PC-3 (cell line): ENCODE results near the gene LMLN. TPM values are rescaled to one million over a fixed set of nuclear protein-coding genes. Genes with fewer than 3 reads are reported as not detected.
A peak's percentile ranks its signal among the peaks of the same experiment; 100 is the strongest.

Experiments used
- ATAC-seq: fragments of 200-7000 bp; cut with Tn5 transposase; 2 replicates; pipeline ENCODE4 v1.9.1; 2020; ENCODE audit warnings: mild to moderate bottlenecking, moderate library complexity
- BruUV-seq: library from RNA; stranded (reverse); fragments of 400-500 nt; replicated peaks from 2 replicates; lab custom pipeline; 2021; lab: Mats Ljungman, UMichigan
- CTCF ChIA-PET: fragments of 300-600 bp; sonication (Branson Sonifier 250); formaldehyde crosslinking; loops from one replicate; lab custom pipeline; 2022; ENCODE audit warnings: antibody characterized with exemption; lab: Charles Lee
- POLR2A ChIA-PET: fragments of 300-600 bp; sonication (Branson Sonifier 250); formaldehyde crosslinking; loops from one replicate; lab custom pipeline; 2022; ENCODE audit warnings: antibody characterized with exemption; ENCODE audit not compliant: unreplicated experiment; lab: Charles Lee
- DNase-seq: peaks from one replicate; pipeline ENCODE4 v3.0.0-alpha.2; 2015
- H2AFZ ChIP-seq: fragments of 300-600 bp; sonication (generic); 2 replicates; pipeline ENCODE4 v1.6.0; 2016; ENCODE audit warnings: antibody characterized with exemption, low read length
- H3F3A ChIP-seq: fragments of 300-600 bp; sonication (generic); one replicate; pipeline ENCODE4 v1.6.0; 2017; ENCODE audit warnings: antibody characterized with exemption, low read length, control low read depth, mild to moderate bottlenecking; ENCODE audit not compliant: unreplicated experiment
- H3K27ac ChIP-seq: fragments of 300-600 bp; sonication (generic); 2 replicates; pipeline ENCODE4 v1.5.1; 2016; ENCODE audit warnings: mild to moderate bottlenecking, low read length
- H3K27me3 ChIP-seq: fragments of 300-600 bp; sonication (generic); 2 replicates; pipeline ENCODE4 v1.6.1; 2016; ENCODE audit warnings: low read length, mixed read lengths
- H3K36me3 ChIP-seq: fragments of 300-600 bp; sonication (generic); 2 replicates; pipeline ENCODE4 v1.6.1; 2016; ENCODE audit warnings: low read depth, mixed run types, low read length, mixed read lengths
- H3K4me1 ChIP-seq: fragments of 300-600 bp; sonication (generic); 2 replicates; pipeline ENCODE4 v1.5.1; 2016; ENCODE audit warnings: low read length; ENCODE audit not compliant: insufficient read depth
- H3K4me2 ChIP-seq: fragments of 300-600 bp; sonication (generic); 2 replicates; pipeline ENCODE4 v1.6.0; 2016; ENCODE audit warnings: low read length
- H3K4me3 ChIP-seq: fragments of 300-600 bp; sonication (generic); 2 replicates; pipeline ENCODE4 v1.5.1; 2016; ENCODE audit warnings: mild to moderate bottlenecking, low read length, mixed read lengths
- H3K79me2 ChIP-seq: fragments of 300-600 bp; sonication (generic); 2 replicates; pipeline ENCODE4 v1.6.1; 2017; ENCODE audit warnings: low read length, mixed read lengths
- H3K9ac ChIP-seq: fragments of 300-600 bp; sonication (generic); 2 replicates; pipeline ENCODE4 v1.6.0; 2016; ENCODE audit warnings: mild to moderate bottlenecking, low read length
- H3K9me2 ChIP-seq: fragments of 300-600 bp; sonication (generic); replicated peaks from 2 replicates; pipeline ENCODE4 v1.6.1; 2016; ENCODE audit warnings: mixed run types, low read length, mixed read lengths
- H3K9me3 ChIP-seq: fragments of 300-600 bp; sonication (generic); 2 replicates; pipeline ENCODE4 v1.6.1; 2016; ENCODE audit warnings: low read length, mixed read lengths
- H4K20me1 ChIP-seq: fragments of 300-600 bp; sonication (generic); 2 replicates; pipeline ENCODE4 v1.6.1; 2016; ENCODE audit warnings: low read length, mixed read lengths
- CTCF ChIP-seq: fragments of 300-600 bp; sonication (generic); conservative IDR thresholded peaks from 2 replicates; pipeline ENCODE4 v1.5.1; 2017; ENCODE audit warnings: antibody characterized with exemption, low read depth, mild to moderate bottlenecking, low read length
- EZH2 ChIP-seq: fragments of 300-600 bp; sonication (generic); IDR thresholded peaks from one replicate; pipeline ENCODE4 v1.6.1; 2017; ENCODE audit warnings: antibody characterized with exemption, mild to moderate bottlenecking, low read length; ENCODE audit not compliant: unreplicated experiment
- EZH2phosphoT487 ChIP-seq: fragments of 300-600 bp; sonication (generic); IDR thresholded peaks from 2 replicates; pipeline ENCODE4 v1.6.1; 2018; ENCODE audit warnings: mild to moderate bottlenecking, antibody characterized with exemption, low read length, borderline replicate concordance
- intact Hi-C: fragments of 100-400 bp; cut with micrococcal nuclease; formaldehyde crosslinking; loops from 2 replicates; pipeline ENCODE4 v1.9.0; 2023
- total RNA-seq: library from RNA; depleted of rRNA; stranded (reverse); fragments of >200 nt; gene quantifications from 2 replicates; pipeline ENCODE4 v1.2.3, GENCODE V29; 2014

The LMLN gene
- total RNA-seq, 1 experiment from 2014 or later, result 3.7 TPM

GRCh38 chr3:197942956-197943556, 17.0 kb upstream of the LMLN start:
- Histone ChIP-seq H3K4me3 (no peak overlapping the region), H3K79me2 (no peaks in the 10 kb centered on the region), H3K9me3 (no peaks in the 10 kb centered on the region), H4K20me1 (no peaks in the 10 kb centered on the region), H3K4me1 (no peaks in the 10 kb centered on the region), H3K4me2 (no peak overlapping the region), H3K27ac (no peak overlapping the region), H3F3A (no peaks in the 10 kb centered on the region), H3K27me3 (no peaks in the 10 kb centered on the region), H3K9me2 (no peaks in the 10 kb centered on the region), H3K36me3 (no peaks in the 10 kb centered on the region), H3K9ac (no peak overlapping the region), H2AFZ (no peak overlapping the region)
- TF ChIP-seq CTCF, result peak; percentile 86
- TF ChIP-seq EZH2phosphoT487, result no peak
- no peak for TF ChIP-seq EZH2
- peak; percentile 78 for ATAC-seq
- POLR2A ChIA-PET, result no interaction called here
- CTCF ChIA-PET, result interaction anchor here (1.2 kb wide), 1 partner anchor 37 kb away, joined by 7 read pairs; no protein-coding TSS in a partner anchor
- no TSS peak for BruUV-seq
- intact Hi-C loops, result loop anchor here (1.0 kb wide), 1 partner anchor 37 kb away; no protein-coding TSS in a partner anchor
- DNase-seq, result peak; percentile 73

- Histone ChIP-seq H3K9me2 (no peaks in the 10 kb centered on the region), H2AFZ (peak overlapping the region; percentile 63), H3K4me3 (peak overlapping the region; percentile 92), H3F3A (peaks cover 12% of the 10 kb centered on the region), H3K36me3 (peaks cover 35% of the 10 kb centered on the region), H3K9ac (peak overlapping the region; percentile 98), H3K4me2 (peak overlapping the region; percentile 88), H3K4me1 (peaks cover 18% of the 10 kb centered on the region), H3K27ac (peak overlapping the region; percentile 79), H3K9me3 (no peaks in the 10 kb centered on the region), H4K20me1 (peaks cover 36% of the 10 kb centered on the region), H3K27me3 (no peaks in the 10 kb centered on the region), H3K79me2 (peaks cover 43% of the 10 kb centered on the region)
- ChIA-PET CTCF (no interaction called here), POLR2A (no interaction called here)
- ATAC-seq, result no peak
- no peak for TF ChIP-seq EZH2
- TF ChIP-seq CTCF, result no peak
- TF ChIP-seq EZH2phosphoT487, result no peak
- DNase-seq, result no peak
- BruUV-seq, result TSS peak; percentile 87
- intact Hi-C loops, result no loop called here
Measured at GRCh38 chr3:197949191-197949777, 10.7 kb upstream of the LMLN start.
